ENCODE data around the gene PSMD2.

Gene PSMD2

GRCh38 chr3:184282941-184283340 lies 16.1 kb upstream of the PSMD2 start:
- DNase-seq (ENCODE audit: low read depth in 2 of 2), result no peak

- DNase-seq (ENCODE audit: low read depth in 2 of 2), result no peak
Measured at GRCh38 chr3:184283681-184284080, 15.4 kb upstream of the PSMD2 start.

GRCh38 chr3:184284696-184285095 lies 14.3 kb upstream of the PSMD2 start:
- no peak for DNase-seq (ENCODE audit: low read depth in 2 of 2)

GRCh38 chr3:184289426-184289938 lies 9.6 kb upstream of the PSMD2 start:
- DNase-seq (ENCODE audit: low read depth in 2 of 2), result peak; percentile 9 to 48

- DNase-seq (ENCODE audit: low read depth in 2 of 2), result no peak
Measured at GRCh38 chr3:184290331-184290730, 8.7 kb upstream of the PSMD2 start.

GRCh38 chr3:184291044-184291737 lies 7.8 kb upstream of the PSMD2 start:
- no peak for DNase-seq (ENCODE audit: low read depth in 2 of 2)

- DNase-seq (ENCODE audit: low read depth in 2 of 2), result no peak
Measured at GRCh38 chr3:184291738-184292445, 7.1 kb upstream of the PSMD2 start.

- DNase-seq (ENCODE audit: low read depth in 2 of 2), result no peak
Measured at GRCh38 chr3:184295771-184296170, 3.3 kb upstream of the PSMD2 start.

GRCh38 chr3:184296616-184297015 lies 2.4 kb upstream of the PSMD2 start:
- DNase-seq (ENCODE audit: low read depth in 2 of 2), result no peak

GRCh38 chr3:184299488-184300377 lies 692 bp downstream of the PSMD2 start:
- no peak for DNase-seq (ENCODE audit: low read depth in 2 of 2)

- DNase-seq (ENCODE audit: low read depth in 2 of 2), result no peak
Measured at GRCh38 chr3:184300378-184300720, 1.3 kb downstream of the PSMD2 start.

GRCh38 chr3:184305577-184305976 lies 6.5 kb downstream of the PSMD2 start:
- no peak for DNase-seq (ENCODE audit: low read depth in 2 of 2)

- no peak for DNase-seq (ENCODE audit: low read depth in 2 of 2)
Measured at GRCh38 chr3:184306341-184306972, 7.4 kb downstream of the PSMD2 start.

- DNase-seq (ENCODE audit: low read depth in 2 of 2), result no peak
Measured at GRCh38 chr3:184307915-184308314, 8.9 kb downstream of the PSMD2 start.

GRCh38 chr3:184308744-184309143 lies 9.7 kb downstream of the PSMD2 start:
- no peak for DNase-seq (ENCODE audit: low read depth in 2 of 2)

GRCh38 chr3:184311633-184312032 lies 12.6 kb downstream of the PSMD2 start:
- DNase-seq (ENCODE audit: low read depth in 2 of 2), result no peak

GRCh38 chr3:184314363-184314699 lies 15.3 kb downstream of the PSMD2 start, which contains the start of gene EIF4G1:
Gene EIF4G1 (plus strand): TSS chr3:184314606. CDS start chr3:184315797, 1,191 bp downstream.
- DNase-seq (ENCODE audit: low read depth in 2 of 2), result peak; percentile 81 to 88

- DNase-seq (ENCODE audit: low read depth in 2 of 2), result peak in 1 of 2 donors; percentile 39
Measured at GRCh38 chr3:184314700-184315542, 15.9 kb downstream of the PSMD2 start.

GRCh38 chr3:184315543-184315867 lies 16.5 kb downstream of the PSMD2 start:
- DNase-seq (ENCODE audit: low read depth in 2 of 2), result no peak

- DNase-seq (ENCODE audit: low read depth in 2 of 2), result no peak
Measured at GRCh38 chr3:184315871-184316661, 17.0 kb downstream of the PSMD2 start.

Measured in stimulated activated CD4-positive, alpha-beta T cell treated with anti-CD3 and anti-CD28 coated beads, Interleukin-1b, Interleukin-23, amount 100 ng/mL, for 1 hour (primary cell).